ENCODE measurements around the gene GPR137. TPM values are rescaled to one million over a fixed set of nuclear protein-coding genes. Genes with fewer than 3 reads are reported as not detected.

The GPR137 gene
- total and polyA plus RNA-seq, 2 experiments from 2014 or later: 16.3 to 32.5 TPM

DNA sequence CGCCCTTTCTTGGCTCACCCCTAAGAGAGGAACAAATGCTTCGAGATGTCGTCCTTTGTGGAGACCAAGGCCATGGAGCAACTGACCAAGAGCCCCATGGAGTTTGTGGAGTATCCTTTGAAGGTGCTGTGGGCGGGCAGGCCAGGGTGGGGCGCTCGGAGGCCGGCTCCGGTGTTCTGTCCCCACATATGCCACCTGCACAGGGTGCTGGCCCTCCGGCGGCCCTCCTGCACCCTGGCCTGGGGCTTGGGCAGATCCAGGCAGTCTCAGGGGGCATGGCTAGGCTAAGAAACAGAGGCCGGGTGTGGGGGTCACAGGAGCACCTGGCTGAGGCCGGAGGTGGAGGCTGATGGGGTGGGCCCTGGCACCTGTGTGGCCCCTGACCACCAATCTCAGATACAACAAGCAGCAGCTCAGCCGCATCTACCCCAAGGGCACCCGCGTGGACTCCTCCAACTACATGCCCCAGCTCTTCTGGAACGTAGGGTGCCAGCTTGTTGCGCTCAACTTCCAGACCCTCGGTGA lies 24.0 kb upstream of the GPR137 start:
- no peaks in the 10 kb centered on the region for H3K9me2 ChIP-seq (ENCODE audit: insufficient read depth)
- H3K4me3 ChIP-seq: no peak overlapping the region
- ATAC-seq: no peak
- H2AFZ ChIP-seq: no peak overlapping the region
- no peak overlapping the region for H3K27ac Mint-ChIP-seq
- no peak for TF ChIP-seq EZH2 (IDR thresholded peaks at IDR 0.05; ENCODE audit: low read depth, unreplicated experiment)
- TF ChIP-seq, protein P1, sequence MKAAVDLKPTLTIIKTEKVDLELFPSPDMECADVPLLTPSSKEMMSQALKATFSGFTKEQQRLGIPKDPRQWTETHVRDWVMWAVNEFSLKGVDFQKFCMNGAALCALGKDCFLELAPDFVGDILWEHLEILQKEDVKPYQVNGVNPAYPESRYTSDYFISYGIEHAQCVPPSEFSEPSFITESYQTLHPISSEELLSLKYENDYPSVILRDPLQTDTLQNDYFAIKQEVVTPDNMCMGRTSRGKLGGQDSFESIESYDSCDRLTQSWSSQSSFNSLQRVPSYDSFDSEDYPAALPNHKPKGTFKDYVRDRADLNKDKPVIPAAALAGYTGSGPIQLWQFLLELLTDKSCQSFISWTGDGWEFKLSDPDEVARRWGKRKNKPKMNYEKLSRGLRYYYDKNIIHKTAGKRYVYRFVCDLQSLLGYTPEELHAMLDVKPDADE (IDR thresholded peaks at IDR 0.05): no peak
- no peak for TF ChIP-seq CREB1 (CRISPR knock-in tag; IDR thresholded peaks at IDR 0.05; ENCODE audit: low read depth)
- no peak for TF ChIP-seq JUNB (IDR thresholded peaks at IDR 0.05; ENCODE audit: unreplicated experiment)
- no peak for TF ChIP-seq POLR2AphosphoS5 (IDR thresholded peaks at IDR 0.05; ENCODE audit: low read depth)
- TF ChIP-seq ZNF114 (CRISPR knock-in tag; IDR thresholded peaks at IDR 0.05): no peak
- TF ChIP-seq, protein P2, sequence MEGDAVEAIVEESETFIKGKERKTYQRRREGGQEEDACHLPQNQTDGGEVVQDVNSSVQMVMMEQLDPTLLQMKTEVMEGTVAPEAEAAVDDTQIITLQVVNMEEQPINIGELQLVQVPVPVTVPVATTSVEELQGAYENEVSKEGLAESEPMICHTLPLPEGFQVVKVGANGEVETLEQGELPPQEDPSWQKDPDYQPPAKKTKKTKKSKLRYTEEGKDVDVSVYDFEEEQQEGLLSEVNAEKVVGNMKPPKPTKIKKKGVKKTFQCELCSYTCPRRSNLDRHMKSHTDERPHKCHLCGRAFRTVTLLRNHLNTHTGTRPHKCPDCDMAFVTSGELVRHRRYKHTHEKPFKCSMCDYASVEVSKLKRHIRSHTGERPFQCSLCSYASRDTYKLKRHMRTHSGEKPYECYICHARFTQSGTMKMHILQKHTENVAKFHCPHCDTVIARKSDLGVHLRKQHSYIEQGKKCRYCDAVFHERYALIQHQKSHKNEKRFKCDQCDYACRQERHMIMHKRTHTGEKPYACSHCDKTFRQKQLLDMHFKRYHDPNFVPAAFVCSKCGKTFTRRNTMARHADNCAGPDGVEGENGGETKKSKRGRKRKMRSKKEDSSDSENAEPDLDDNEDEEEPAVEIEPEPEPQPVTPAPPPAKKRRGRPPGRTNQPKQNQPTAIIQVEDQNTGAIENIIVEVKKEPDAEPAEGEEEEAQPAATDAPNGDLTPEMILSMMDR (conservative IDR thresholded peaks at IDR 0.05; ENCODE audit: low read depth in 2 of 2): no peak
- TF ChIP-seq ZNF331 (CRISPR knock-in tag; IDR thresholded peaks at IDR 0.05; ENCODE audit: low read depth): no peak
- TF ChIP-seq, protein P3, sequence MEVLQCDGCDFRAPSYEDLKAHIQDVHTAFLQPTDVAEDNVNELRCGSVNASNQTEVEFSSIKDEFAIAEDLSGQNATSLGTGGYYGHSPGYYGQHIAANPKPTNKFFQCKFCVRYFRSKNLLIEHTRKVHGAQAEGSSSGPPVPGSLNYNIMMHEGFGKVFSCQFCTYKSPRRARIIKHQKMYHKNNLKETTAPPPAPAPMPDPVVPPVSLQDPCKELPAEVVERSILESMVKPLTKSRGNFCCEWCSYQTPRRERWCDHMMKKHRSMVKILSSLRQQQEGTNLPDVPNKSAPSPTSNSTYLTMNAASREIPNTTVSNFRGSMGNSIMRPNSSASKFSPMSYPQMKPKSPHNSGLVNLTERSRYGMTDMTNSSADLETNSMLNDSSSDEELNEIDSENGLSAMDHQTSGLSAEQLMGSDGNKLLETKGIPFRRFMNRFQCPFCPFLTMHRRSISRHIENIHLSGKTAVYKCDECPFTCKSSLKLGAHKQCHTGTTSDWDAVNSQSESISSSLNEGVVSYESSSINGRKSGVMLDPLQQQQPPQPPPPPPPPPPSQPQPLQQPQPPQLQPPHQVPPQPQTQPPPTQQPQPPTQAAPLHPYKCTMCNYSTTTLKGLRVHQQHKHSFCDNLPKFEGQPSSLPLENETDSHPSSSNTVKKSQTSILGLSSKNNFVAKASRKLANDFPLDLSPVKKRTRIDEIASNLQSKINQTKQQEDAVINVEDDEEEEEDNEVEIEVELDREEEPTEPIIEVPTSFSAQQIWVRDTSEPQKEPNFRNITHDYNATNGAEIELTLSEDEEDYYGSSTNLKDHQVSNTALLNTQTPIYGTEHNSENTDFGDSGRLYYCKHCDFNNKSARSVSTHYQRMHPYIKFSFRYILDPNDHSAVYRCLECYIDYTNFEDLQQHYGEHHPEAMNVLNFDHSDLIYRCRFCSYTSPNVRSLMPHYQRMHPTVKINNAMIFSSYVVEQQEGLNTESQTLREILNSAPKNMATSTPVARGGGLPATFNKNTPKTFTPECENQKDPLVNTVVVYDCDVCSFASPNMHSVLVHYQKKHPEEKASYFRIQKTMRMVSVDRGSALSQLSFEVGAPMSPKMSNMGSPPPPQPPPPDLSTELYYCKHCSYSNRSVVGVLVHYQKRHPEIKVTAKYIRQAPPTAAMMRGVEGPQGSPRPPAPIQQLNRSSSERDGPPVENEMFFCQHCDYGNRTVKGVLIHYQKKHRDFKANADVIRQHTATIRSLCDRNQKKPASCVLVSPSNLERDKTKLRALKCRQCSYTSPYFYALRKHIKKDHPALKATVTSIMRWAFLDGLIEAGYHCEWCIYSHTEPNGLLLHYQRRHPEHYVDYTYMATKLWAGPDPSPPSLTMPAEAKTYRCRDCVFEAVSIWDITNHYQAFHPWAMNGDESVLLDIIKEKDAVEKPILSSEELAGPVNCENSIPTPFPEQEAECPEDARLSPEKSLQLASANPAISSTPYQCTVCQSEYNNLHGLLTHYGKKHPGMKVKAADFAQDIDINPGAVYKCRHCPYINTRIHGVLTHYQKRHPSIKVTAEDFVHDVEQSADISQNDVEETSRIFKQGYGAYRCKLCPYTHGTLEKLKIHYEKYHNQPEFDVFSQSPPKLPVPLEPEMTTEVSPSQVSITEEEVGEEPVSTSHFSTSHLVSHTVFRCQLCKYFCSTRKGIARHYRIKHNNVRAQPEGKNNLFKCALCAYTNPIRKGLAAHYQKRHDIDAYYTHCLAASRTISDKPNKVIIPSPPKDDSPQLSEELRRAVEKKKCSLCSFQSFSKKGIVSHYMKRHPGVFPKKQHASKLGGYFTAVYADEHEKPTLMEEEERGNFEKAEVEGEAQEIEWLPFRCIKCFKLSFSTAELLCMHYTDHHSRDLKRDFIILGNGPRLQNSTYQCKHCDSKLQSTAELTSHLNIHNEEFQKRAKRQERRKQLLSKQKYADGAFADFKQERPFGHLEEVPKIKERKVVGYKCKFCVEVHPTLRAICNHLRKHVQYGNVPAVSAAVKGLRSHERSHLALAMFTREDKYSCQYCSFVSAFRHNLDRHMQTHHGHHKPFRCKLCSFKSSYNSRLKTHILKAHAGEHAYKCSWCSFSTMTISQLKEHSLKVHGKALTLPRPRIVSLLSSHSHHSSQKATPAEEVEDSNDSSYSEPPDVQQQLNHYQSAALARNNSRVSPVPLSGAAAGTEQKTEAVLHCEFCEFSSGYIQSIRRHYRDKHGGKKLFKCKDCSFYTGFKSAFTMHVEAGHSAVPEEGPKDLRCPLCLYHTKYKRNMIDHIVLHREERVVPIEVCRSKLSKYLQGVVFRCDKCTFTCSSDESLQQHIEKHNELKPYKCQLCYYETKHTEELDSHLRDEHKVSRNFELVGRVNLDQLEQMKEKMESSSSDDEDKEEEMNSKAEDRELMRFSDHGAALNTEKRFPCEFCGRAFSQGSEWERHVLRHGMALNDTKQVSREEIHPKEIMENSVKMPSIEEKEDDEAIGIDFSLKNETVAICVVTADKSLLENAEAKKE (CRISPR knock-in tag; IDR thresholded peaks at IDR 0.05): no peak
- no peak for TF ChIP-seq EZH2phosphoT487 (IDR thresholded peaks at IDR 0.05; ENCODE audit: unreplicated experiment)
- no peak for TF ChIP-seq STAT1 (IDR thresholded peaks at IDR 0.05; ENCODE audit: unreplicated experiment)
- no peaks in the 10 kb centered on the region for H3K9me3 Mint-ChIP-seq
- H3K4me2 ChIP-seq: no peak overlapping the region
- 0 out of 2 replicates have a peak, but pooled peaks cover 4% of the 10 kb centered on the region for H3F3A ChIP-seq (replicated peaks; ENCODE audit: low read depth)
- peaks cover 14% of the 10 kb centered on the region for H3K27me3 Mint-ChIP-seq (ENCODE audit: insufficient read depth, low read depth, poor library complexity)
- no peak for DNase-seq (ENCODE audit: low spot score)
- H3K4me1 Mint-ChIP-seq: peaks cover 7% of the 10 kb centered on the region; the same call in 2 of the 3 replicates
- H3K79me2 ChIP-seq (replicated peaks; ENCODE audit: insufficient read depth): no peaks in the 10 kb centered on the region
- H3K27ac ChIP-seq (ENCODE audit: low read depth): no peak overlapping the region
- H3K36me3 Mint-ChIP-seq (ENCODE audit: low read depth): peaks cover 74% of the 10 kb centered on the region
- no peak overlapping the region for H3K4me3 Mint-ChIP-seq
- 0 out of 2 replicates have a peak, but pooled peaks cover 4% of the 10 kb centered on the region for H4K20me1 ChIP-seq (replicated peaks; ENCODE audit: insufficient read depth)
- no peaks in the 10 kb centered on the region for H3K4me1 ChIP-seq (ENCODE audit: insufficient read depth)
- H3K36me3 ChIP-seq (ENCODE audit: insufficient read depth): peaks cover 8% of the 10 kb centered on the region
- H3K27me3 ChIP-seq (ENCODE audit: insufficient read depth): no peaks in the 10 kb centered on the region

All from GM23338 (cell line).